PC-9 (cell line): ENCODE results near the gene DGKD.

Source experiments
- CTCF ChIP-seq: fragments of 200-600 bp; sonication (generic); conservative IDR thresholded peaks from 2 replicates; pipeline ENCODE4 v1.6.1; 2017; ENCODE audit warnings: mixed run types, antibody characterized with exemption, mild to moderate bottlenecking, moderate library complexity
- EZH2 ChIP-seq: fragments of 200-600 bp; sonication (generic); IDR thresholded peaks from 2 replicates; pipeline ENCODE4 v1.8.0; 2017; ENCODE audit warnings: antibody characterized with exemption, low read depth

- no peak for TF ChIP-seq CTCF
- no peak for TF ChIP-seq EZH2
Measured at GRCh38 chr2:233433029-233433428, 78.7 kb downstream of the DGKD start.
